GM18907 (cell line): Measurements from ENCODE around the gene PTPN6.

Source experiments
- ATAC-seq: cut with Tn5 transposase; IDR thresholded peaks from one replicate; pipeline ENCODE4 v1.9.1; 2021; ENCODE audit warnings: mild to moderate bottlenecking, moderate library complexity; ENCODE audit not compliant: unreplicated experiment

The PTPN6 gene

DNA sequence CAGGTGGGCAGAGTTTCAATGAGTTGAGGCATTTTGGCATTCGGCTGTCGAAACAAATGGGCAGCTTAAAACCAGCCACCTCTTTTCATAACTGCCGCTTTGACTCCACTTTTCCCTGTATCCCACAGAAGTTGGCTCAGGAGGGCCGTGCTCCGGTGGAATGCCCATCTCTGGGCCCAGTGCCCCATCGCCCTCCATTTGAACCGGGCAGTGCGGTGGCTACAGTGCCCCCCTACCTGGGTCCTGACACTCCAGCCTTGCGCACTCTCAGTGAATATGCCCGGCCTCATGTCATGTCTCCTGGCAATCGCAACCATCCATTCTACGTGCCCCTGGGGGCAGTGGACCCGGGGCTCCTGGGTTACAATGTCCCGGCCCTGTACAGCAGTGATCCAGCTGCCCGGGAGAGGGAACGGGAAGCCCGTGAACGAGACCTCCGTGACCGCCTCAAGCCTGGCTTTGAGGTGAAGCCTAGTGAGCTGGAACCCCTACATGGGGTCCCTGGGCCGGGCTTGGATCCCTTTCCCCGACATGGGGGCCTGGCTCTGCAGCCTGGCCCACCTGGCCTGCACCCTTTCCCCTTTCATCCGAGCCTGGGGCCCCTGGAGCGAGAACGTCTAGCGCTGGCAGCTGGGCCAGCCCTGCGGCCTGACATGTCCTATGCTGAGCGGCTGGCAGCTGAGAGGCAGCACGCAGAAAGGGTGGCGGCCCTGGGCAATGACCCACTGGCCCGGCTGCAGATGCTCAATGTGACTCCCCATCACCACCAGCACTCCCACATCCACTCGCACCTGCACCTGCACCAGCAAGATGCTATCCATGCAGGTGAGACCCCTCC, 12.6 kb upstream of the PTPN6 start:
- ATAC-seq = no peak

DNA sequence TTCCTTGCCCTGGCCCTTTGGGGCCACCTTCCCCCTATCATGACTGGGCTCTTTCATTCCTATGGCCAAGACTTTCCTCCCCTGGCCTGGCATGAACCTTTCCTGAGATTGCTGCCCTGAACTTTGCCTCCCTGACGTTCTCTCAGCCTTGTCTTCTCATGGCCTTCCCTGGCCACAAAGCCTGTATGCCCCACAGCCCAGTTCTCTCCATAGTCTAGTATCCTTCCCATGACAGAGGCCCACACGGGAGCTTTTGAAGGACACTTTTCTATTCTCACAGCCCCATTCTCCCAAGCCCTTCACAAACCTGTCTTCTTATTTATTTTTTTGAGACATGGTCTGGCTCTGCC, 12.0 kb upstream of the PTPN6 start:
- ATAC-seq = no peak

DNA sequence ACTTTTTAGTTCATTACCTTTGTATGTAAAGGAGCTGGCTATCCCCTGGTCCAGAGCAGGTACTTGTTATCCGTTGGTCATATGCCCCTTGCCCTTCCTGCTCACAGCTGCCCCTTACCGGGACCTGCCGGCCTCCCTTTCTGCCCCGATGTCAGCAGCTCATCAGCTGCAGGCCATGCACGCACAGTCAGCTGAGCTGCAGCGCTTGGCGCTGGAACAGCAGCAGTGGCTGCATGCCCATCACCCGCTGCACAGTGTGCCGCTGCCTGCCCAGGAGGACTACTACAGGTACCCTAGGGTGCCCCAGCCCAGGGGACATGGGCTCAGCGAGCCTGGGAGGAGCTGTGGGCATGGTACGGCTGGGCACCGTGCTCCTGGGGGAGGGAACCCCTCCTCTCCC, 9.9 kb upstream of the PTPN6 start:
- no peak for ATAC-seq

DNA sequence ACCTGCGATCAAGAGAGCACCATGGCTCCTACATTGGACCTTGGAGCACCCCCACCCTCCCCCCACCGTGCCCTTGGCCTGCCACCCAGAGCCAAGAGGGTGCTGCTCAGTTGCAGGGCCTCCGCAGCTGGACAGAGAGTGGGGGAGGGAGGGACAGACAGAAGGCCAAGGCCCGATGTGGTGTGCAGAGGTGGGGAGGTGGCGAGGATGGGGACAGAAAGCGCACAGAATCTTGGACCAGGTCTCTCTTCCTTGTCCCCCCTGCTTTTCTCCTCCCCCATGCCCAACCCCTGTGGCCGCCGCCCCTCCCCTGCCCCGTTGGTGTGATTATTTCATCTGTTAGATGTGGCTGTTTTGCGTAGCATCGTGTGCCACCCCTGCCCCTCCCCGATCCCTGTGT, 9.4 kb upstream of the PTPN6 start:
- ATAC-seq = no peak

DNA sequence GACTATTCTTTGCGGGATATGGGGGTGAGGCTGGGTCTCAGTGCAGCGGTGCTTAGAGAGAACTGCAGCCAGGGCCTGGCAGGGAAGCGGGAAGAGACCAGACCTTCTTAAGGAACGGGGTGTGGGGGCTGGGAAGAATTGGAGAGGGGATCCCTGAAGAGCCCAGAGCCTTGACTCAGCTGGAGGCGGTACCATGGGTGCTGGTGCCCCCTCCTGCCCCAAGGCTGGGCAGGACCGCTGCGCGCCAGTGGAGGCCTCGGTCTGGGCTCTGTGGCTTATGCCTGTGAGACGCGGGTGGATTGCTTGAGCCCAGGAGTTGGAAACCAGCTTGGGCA, 8.9 kb upstream of the PTPN6 start:
- ATAC-seq = no peak

DNA sequence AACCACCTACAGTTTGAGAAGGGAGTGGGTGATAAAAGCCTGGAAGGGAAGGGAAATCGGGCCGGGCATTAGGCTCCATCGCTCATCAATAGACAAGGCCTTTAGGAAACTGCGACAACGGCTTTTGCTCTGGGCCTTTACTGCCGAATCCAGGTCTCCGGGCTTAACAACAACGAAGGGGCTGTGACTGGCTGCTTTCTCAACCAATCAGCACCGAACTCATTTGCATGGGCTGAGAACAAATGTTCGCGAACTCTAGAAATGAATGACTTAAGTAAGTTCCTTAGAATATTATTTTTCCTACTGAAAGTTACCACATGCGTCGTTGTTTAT, 7.8 kb upstream of the PTPN6 start:
- peak; percentile 34 for ATAC-seq

DNA sequence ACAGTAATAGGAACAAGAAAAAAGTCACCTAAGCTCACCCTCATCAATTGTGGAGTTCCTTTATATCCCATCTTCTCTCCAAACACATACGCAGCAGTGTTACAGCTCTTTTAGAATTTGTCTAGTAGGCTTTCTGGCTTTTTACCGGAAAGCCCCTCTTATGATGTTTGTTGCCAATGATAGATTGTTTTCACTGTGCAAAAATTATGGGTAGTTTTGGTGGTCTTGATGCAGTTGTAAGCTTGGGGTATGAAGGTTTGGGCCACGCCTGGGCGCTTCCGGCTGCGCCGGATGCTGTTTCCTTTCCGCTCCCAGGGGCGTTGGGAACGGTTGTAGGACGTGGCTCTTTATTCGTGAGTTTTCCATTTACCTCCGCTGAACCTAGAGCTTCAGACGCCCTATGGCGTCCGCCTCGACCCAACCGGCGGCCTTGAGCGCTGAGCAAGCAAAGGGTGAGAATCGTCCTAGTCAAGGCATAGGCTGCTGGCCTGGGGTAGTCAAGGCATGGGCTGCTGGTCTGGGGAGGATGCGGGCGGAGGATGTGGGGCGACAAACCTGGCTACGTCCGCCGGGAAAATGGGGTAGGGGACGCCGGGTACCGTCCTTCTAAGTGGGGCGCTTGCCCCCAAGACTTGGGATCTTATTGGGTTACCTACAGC, 7.3 kb upstream of the PTPN6 start, which contains the start of the genes C12orf57 and RNU7-1:
Gene C12orf57 (plus strand): TSS at position 301 of the 659 bp plus-strand sequence. CDS start 100 bp downstream, at position 401.
Gene RNU7-1 (plus strand): TSS at position 95 of the 659 bp plus-strand sequence.
- peak; percentile 39 for ATAC-seq

DNA sequence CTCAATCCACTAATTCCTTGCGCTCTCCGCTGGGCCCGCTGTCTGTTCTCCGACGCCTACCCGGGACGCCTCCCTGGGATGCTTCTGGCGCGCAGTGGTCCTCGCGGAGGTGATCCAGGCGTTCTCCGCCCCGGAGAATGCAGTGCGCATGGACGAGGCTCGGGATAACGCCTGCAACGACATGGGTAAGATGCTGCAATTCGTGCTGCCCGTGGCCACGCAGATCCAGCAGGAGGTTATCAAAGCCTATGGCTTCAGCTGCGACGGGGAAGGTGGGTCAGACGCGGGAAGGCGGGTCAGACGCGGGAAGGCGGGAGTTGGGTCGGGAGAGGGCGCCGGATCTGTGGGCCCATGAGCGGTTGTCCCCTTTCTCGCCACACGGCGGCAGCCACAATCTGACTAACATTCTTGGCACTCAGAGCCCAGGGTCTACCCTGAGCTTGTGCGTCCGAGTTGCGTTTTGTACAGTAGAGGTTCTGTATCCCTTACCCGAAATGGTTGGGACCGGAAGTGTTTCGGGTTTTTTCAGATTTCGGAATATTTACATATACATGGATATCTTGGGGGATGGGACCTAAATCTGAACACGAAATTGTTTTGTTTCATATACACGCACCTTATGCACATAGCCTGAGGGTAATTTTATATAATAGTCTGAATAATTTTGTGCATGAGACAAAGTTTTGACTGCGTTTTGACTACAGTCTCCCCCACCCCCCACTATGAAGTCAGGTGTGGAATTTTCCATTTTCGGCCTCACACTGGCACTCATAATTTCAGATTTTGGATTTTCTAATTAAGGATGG, 6.6 kb upstream of the PTPN6 start:
- peak; percentile 46 for ATAC-seq

DNA sequence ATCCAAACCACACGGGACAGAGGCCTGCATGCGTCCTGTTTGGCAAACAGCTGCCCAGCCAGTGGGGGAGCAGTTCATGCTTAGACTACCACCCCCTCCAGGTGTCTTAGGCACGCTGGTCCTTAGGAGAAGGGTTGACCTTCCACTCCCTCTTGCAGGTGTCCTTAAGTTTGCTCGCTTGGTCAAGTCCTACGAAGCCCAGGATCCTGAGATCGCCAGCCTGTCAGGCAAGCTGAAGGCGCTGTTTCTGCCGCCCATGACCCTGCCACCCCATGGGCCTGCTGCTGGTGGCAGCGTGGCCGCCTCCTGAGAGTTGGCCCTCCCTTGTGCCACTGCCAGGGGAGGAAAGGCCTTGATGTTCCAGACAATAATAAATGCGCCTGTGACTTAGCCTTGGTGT, 5.5 kb upstream of the PTPN6 start:
- no peak for ATAC-seq

DNA sequence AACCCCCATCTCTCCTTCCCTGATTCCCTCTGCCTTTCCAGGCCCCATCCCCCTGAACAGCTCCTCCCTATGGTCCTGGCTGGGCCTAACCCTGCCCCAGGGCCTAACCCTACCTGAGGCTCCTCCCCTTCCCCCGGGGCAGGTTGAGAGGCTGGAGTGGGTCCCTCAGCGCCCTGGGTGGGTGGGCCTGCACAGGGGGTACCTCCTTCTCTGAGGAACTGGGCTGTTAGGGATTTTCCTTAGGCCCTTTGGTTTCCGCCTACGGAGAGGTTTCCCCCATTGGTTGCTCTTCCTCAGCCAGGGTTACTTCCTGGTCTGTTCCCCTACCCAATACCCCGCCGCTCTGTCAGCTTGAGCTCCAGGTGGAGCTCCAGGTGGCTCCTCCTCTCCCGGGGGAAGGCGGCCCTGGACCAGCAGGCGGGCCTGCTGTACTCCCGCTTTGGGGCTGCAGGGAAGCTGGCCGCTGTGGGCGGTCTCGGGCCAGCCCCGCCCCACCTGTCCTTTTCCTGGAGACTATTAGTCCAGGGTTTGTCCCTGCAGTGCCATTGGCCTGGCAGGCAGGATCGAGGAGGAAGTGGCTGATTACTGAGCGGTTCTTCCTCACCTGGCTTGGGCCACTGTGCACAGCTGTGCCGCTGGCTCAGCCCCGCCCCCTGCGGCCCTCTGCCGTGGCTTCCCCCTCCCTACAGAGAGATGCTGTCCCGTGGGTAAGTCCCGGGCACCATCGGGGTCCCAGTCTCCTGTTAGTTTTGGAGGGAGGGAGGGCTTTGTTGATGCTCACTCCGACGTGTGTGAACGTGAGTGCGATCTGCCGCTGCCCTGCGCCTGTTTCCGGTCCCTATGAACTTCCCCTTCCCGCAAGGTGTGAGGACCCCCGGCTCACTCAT, 4.9 kb upstream of the PTPN6 start:
- ATAC-seq = peak; percentile 16

DNA sequence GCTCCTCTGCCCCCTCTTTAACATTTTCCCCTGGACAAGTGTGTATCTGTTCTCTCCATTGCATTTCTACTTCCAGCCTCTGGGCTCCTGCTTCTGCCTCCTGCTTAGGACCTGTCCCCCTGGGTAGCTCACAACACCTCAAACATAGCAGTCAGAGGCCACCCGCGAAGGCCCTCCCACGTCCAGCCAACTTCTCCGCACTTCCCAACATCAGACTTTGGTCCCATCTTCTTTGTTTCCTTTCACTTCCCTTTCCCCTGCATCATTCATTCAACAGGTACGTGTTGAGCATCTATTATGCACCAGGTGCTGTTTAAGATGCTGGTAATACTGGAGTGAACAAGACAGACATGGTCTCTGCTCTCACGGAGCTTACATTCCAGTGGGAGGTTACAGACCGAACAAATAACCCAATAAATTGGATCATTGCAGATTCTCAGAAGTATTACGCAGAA, 4.2 kb upstream of the PTPN6 start:
- no peak for ATAC-seq

DNA sequence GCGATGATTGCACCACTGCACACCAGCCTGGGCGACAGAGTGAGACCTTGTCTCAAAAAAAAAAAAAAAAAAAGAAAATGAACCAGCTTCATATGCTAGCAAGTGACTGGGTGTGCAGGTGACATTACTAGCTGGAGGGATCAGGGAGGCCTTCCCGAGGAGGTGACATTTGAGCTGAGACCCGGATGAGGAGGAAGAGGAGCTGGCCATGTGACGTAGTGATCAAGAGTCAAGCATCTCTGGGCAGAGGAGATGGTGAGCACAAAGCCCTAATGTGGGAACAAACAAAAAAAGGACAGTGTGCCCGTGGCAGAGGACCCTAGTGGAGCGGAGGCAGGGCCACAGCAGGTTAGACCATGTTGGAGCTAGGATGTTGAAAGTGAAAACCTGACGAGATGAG, 3.5 kb upstream of the PTPN6 start:
- ATAC-seq = no peak

DNA sequence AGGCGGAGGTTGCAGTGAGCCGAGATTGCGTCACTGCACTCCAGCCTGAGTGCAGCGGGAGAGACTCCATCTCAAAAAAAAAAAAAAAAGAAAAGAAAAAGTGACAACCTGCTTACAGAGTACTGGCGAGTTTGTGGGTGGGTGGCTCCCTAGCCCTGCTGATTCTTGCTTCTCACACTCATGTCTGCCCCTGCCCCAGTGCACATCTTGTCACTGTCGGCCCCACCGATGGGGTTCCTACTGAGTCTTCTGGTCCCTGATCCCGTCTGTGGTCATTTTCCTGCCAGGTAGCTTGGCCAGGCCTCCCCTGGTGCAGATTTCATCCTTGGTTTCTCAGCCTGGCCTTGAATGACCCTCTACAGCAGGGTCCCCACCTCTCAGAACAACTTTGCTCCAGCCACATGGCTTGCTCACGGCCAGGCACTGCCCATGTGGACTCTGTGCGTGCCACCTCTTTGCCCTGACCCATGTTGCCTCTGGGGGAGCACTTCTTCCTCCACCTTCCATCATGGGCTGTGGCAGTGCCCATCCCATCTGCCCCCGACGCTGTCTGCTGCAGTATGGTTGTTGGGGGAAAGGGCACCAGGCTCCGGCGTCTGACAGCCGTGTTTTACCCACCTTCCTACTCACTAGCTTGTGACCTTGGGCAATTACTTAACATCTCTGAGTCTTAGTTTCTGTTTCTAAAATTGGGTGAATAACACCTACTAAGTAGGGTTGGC, 2.1 kb upstream of the PTPN6 start:
- ATAC-seq = no peak

DNA sequence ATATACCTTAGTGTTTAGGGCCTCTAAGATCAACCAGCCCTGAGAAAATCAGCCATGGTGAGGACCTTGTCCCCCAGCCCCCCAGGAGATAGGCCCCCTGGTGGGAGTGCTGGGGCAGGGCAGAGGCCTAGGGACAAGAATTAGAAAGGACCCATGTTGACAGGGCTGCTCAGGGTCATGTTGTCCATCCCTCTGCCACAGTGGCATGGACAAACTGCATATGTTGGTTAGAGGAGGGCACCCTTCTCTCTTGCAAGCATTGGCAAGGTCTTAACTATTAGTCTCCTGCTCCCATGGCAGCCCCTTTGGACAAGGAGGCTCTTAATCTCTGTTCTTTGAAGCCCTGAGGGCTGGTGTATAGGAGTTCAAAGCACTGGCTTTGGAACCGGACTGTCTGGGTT, 755 bp upstream of the PTPN6 start:
- no peak for ATAC-seq

DNA sequence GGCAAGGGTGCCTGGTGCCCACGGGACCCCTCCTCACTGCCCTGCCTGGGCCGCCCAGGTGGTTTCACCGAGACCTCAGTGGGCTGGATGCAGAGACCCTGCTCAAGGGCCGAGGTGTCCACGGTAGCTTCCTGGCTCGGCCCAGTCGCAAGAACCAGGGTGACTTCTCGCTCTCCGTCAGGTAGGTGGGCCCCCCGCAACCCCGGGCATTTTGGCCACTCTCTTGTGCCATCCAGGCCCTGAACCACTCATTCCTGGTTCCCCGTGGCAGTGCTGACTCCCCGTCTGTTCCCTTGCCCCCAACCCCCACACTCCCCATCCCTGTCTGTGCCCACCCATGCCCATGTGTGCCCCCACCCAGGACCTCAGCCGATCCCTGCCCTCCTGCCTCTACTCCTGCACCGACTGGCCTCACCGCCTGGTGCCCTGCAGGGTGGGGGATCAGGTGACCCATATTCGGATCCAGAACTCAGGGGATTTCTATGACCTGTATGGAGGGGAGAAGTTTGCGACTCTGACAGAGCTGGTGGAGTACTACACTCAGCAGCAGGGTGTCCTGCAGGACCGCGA, 480 bp downstream of the PTPN6 start:
- no peak for ATAC-seq

DNA sequence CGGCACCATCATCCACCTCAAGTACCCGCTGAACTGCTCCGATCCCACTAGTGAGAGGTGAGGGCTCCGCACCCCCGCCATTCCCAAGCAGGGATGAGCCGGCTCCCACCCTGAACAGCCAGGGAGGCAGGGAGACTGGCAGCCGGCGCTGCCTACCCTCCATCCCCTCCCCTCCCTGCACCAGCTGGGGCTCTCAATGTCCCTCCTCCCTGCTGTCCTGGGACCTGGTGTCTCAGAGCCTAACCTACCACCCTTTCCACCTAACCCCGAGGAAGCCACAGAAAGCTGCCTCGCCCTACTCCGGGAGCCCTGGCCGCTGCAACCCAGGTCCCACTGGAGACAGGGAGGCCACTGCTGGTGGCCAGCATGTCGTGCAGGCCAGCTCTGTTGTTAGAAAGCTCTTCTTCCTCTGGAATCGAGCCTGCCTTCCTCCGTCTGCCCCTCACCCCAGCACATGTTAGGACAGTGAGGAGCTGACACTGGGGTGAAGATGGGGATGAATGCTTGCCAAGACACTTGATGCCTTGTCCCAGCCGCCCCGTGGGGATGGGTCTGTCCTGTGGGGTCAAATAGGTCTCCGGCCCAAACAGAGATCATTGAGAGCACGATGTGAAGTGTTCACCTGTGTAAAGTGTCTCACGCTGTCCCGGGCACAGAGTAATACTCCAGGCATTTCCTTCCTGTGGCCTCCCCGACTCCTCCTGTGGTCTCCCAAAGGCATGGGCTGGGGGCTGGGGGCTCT, 1.1 kb downstream of the PTPN6 start:
- no peak for ATAC-seq

DNA sequence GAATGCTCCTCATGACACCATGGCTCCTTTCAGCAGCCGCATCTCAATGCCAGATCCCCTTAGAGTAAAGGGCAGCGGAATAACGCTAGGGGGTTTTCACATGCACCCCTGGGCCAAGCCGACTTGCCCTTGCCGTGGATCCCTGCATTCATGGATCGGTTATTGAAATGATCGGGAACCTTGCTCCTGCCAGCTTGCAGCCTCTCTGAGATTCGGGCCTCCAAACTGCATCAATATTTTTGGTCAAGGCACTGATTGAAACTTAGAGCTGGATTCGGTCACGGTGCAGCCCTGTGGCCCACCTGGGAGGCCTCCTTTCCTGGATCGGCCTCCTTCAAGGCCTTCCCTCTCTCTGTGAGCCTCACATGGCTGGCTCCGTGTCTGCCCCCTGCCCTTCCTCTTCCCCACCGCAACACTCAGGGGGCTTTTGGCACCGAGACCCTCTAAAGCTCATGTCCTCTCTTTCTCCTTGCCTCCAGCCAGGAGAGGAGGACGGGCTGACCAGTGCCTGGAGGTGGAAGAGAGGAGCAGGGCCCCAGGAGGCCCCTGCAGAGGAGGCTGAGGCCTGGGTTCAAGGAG, 1.8 kb downstream of the PTPN6 start:
- ATAC-seq = no peak

DNA sequence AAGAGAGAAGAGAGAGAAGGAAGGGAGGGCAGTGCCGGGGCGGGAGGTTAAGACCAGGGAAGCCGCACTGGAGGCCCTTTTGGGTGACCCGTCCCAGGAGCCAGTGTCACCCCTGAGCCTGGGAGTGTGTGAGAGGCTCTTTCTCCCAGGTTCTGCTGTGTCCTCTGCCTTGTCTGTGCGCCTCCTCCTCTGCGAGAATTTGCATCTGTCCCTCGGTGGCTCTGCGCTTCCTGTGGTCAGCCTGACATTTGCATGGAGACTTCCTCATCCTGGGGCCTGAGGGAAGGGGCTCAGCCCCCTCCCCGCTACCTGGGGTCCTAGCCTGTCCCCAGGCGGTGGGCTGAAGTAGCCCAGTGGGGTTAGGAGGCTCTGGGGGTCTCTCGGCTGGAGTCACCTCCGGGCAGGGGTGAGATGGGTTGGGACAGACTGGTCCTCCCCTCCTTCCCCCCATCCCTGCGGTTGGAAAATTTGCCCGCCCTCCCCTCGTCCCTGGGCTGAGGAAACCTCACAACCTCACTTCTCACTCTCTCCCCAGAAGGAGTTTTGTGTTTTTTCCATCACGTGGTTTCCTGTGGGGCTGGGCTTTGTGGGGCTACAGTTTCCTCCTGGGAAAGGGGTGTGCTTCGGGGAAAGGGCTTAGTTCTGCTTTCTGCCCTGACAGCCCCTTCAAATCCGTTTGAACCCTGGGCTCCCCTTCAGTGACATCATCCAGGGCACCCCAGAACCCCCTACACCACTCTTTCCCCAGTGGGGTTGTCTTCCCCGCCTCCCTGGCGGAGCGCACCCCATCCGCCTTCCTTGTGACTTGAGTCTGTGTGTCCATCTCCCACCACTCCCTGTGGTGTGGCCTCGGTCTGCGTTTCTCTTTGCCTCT, 2.5 kb downstream of the PTPN6 start:
- ATAC-seq = peak; percentile 50
